Natural killer cell (primary cell): ENCODE results near the gene SMARCB1. TPM values are rescaled to one million over a fixed set of nuclear protein-coding genes. Genes with fewer than 3 reads are reported as not detected.

ENCODE experiments used
- ATAC-seq, 3 donors: fragments of 150-1000 bp in 2 of 3; fragments of 200-7000 bp in 1 of 3; cut with Tn5 transposase; 1 replicate in 1 of 3; 2 replicates in 2 of 3; pipeline ENCODE4 v1.10.0; 2021; ENCODE audit warnings: mild to moderate bottlenecking in 2 of 3, moderate library complexity in 2 of 3
- DNase-seq, 2 donors: peaks; one replicate each; pipeline versions ENCODE4 v3.0.0 to v3.0.0-alpha.2; 2013 to 2021; ENCODE audit warnings: mixed read lengths in 1 of 2
- H3K27ac ChIP-seq: one replicate; pipeline ENCODE4 v1.5.1; 2013; ENCODE audit warnings: mild to moderate bottlenecking, low read length
- H3K27me3 ChIP-seq: one replicate; pipeline ENCODE4 v1.6.1; 2013; ENCODE audit warnings: low read length; ENCODE audit not compliant: control insufficient read depth, insufficient read depth
- H3K36me3 ChIP-seq: one replicate; pipeline ENCODE4 v1.6.1; 2013; ENCODE audit warnings: low read length; ENCODE audit not compliant: control insufficient read depth, insufficient read depth
- H3K4me1 ChIP-seq: one replicate; pipeline ENCODE4 v1.6.1; 2013; ENCODE audit warnings: low read length; ENCODE audit not compliant: control insufficient read depth, insufficient read depth
- H3K4me3 ChIP-seq: one replicate; pipeline ENCODE4 v1.5.1; 2013; ENCODE audit warnings: low read length
- H3K9me3 ChIP-seq: one replicate; pipeline ENCODE4 v1.6.1; 2013; ENCODE audit warnings: low read length; ENCODE audit not compliant: control insufficient read depth, insufficient read depth
- H3K27ac Mint-ChIP-seq, 2 donors: one replicate each; pipeline ENCODE4 v1.8.0; 2022; ENCODE audit warnings: mild to moderate bottlenecking in 2 of 2, mixed read lengths in 2 of 2, moderate library complexity in 1 of 2
- H3K27me3 Mint-ChIP-seq, 2 donors: one replicate each; pipeline ENCODE4 v1.8.0; 2022; ENCODE audit warnings: low read depth in 2 of 2, mixed read lengths in 2 of 2
- H3K36me3 Mint-ChIP-seq: one replicate; pipeline ENCODE4 v1.8.0; 2022; ENCODE audit warnings: mixed read lengths
- H3K4me1 Mint-ChIP-seq, 2 donors: one replicate each; pipeline ENCODE4 v1.8.0; 2022; ENCODE audit warnings: mixed read lengths in 2 of 2
- H3K4me3 Mint-ChIP-seq: one replicate; pipeline ENCODE4 v1.8.0; 2022; ENCODE audit warnings: mild to moderate bottlenecking, moderate library complexity, mixed read lengths
- H3K9me3 Mint-ChIP-seq, 2 donors: one replicate each; pipeline ENCODE4 v1.8.0; 2022; ENCODE audit warnings: mixed read lengths in 2 of 2
- WGBS: methylation state at CpG from one replicate; pipeline ENCODE4 v1.1.7; 2013; ENCODE audit warnings: missing lambda C conversion rate; ENCODE audit not compliant: insufficient coverage; 5-methylcytosine and 5-hydroxymethylcytosine counted together
- intact Hi-C: fragments of 100-400 bp; cut with micrococcal nuclease; formaldehyde crosslinking; loops from one replicate; pipeline ENCODE4 v1.14.2; 2022
- total RNA-seq, 4 donors: library from RNA; stranded (reverse); fragments of 120-200 nt in 1 of 4; gene quantifications; one replicate each; pipeline versions ENCODE4 v1.2.3 to v1.2.4, GENCODE V29; 2013 to 2022
- TF ChIP-seq, protein P1 (sequence below): fragments of 200-600 bp; IDR thresholded peaks from one replicate; pipeline ENCODE4 v1.8.0; 2022; ENCODE audit warnings: antibody characterized with exemption

SMARCB1 gene
- total RNA-seq, 3 donors from 2014 or later (not counting 1 experiment from before 2014, with no cell fraction given): 56.3 to 76.9 (median 69.8) TPM

GRCh38 chr22:23790819-23791737 is 4.3 kb downstream of the SMARCB1 start:
- Mint-ChIP-seq H3K27me3 (no peaks in the 10 kb centered on the region), H3K27ac (no peak overlapping the region), H3K4me1 (peaks cover 37 to 38% of the 10 kb centered on the region in 2 donors), H3K9me3 (no peaks in the 10 kb centered on the region), H3K4me3 (no peak overlapping the region), H3K36me3 (peaks cover 6% of the 10 kb centered on the region)
- H3K36me3 ChIP-seq: peaks cover 32% of the 10 kb centered on the region
- H3K9me3 ChIP-seq: no peaks in the 10 kb centered on the region
- TF ChIP-seq, protein P1, sequence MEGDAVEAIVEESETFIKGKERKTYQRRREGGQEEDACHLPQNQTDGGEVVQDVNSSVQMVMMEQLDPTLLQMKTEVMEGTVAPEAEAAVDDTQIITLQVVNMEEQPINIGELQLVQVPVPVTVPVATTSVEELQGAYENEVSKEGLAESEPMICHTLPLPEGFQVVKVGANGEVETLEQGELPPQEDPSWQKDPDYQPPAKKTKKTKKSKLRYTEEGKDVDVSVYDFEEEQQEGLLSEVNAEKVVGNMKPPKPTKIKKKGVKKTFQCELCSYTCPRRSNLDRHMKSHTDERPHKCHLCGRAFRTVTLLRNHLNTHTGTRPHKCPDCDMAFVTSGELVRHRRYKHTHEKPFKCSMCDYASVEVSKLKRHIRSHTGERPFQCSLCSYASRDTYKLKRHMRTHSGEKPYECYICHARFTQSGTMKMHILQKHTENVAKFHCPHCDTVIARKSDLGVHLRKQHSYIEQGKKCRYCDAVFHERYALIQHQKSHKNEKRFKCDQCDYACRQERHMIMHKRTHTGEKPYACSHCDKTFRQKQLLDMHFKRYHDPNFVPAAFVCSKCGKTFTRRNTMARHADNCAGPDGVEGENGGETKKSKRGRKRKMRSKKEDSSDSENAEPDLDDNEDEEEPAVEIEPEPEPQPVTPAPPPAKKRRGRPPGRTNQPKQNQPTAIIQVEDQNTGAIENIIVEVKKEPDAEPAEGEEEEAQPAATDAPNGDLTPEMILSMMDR: no peak
- H3K27me3 ChIP-seq: no peaks in the 10 kb centered on the region
- intact Hi-C loops: no loop called here
- no peak overlapping the region for H3K27ac ChIP-seq
- 89% methylated on average over 10 of the region's 11 CpGs for WGBS
- ATAC-seq (no peak), DNase-seq (no peak)
- peaks cover 18% of the 10 kb centered on the region for H3K4me1 ChIP-seq
- no peak overlapping the region for H3K4me3 ChIP-seq

DNA sequence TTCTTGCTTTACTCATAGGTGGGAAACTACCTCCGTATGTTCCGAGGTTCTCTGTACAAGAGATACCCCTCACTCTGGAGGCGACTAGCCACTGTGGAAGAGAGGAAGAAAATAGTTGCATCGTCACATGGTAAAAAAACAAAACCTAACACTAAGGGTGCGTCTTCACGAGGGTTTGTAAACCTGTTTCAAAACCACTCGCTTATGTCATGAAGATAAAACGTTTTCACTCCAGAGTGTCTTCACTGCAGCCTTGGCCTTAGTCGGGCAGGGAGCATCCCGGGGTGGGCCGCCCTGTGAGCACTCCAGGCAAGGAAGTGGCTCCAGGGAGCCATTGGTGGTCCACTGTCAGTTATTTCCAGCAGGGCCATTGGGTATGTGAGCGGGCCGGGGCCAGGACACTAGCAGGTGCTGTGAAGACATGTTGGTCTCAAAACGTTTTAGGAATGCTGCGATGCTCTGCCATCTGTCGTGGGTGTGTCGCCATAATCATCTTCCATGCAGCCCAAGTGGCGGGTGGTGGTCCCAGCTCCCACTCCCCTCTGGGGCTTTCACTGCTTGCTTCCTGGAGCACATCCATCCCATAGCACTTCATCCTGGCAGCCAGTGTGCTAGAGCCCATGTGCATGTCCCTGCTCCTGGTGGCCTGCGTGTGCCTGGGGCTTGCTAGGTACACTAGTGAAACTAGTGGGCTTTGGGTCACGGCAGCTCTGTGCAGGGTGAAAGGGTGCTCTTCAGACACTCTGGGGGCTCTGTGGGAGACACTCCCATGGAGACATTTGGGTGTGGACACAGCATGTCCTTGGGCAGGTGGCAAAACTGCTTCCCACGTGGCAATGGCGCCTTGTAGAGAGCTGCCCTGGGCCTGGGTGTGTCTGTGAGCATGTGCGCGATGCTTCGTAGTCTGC is 5.2 kb downstream of the SMARCB1 start:
- DNase-seq (no peak), ATAC-seq (no peak)
- Histone ChIP-seq H3K4me1 (peaks cover 11% of the 10 kb centered on the region), H3K27ac (no peak overlapping the region), H3K9me3 (no peaks in the 10 kb centered on the region), H3K36me3 (peaks cover 33% of the 10 kb centered on the region), H3K27me3 (no peaks in the 10 kb centered on the region), H3K4me3 (no peak overlapping the region)
- WGBS: 84% methylated on average over 21 of the region's 25 CpGs
- Mint-ChIP-seq H3K27ac (peak overlapping the region in 1 of 2 donors; percentile 40), H3K27me3 (no peaks in the 10 kb centered on the region), H3K9me3 (no peaks in the 10 kb centered on the region), H3K4me1 (peaks cover 38% of the 10 kb centered on the region in 2 donors), H3K4me3 (no peak overlapping the region), H3K36me3 (peaks cover 6% of the 10 kb centered on the region)
- intact Hi-C loops: no loop called here
- TF ChIP-seq, protein P1: no peak

DNA sequence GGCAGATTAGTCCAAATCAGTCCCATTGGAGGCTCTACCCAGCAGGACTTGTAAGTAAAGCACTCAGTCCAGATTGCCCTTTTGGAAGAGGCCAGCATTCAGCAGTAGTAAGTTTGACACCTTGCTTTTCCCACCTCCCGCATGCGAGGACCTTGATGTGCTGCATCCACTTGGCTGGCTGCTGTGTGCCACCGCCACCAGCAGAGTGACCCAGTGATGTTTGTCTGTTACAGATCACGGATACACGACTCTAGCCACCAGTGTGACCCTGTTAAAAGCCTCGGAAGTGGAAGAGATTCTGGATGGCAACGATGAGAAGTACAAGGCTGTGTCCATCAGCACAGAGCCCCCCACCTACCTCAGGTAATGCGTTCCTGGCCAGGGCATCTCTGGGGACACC is 6.6 kb downstream of the SMARCB1 start:
- DNase-seq: no peak
- Histone ChIP-seq H3K36me3 (peaks cover 39% of the 10 kb centered on the region), H3K27me3 (no peaks in the 10 kb centered on the region), H3K9me3 (no peaks in the 10 kb centered on the region), H3K4me1 (peaks cover 1% of the 10 kb centered on the region), H3K27ac (no peak overlapping the region), H3K4me3 (no peak overlapping the region)
- Mint-ChIP-seq H3K9me3 (no peaks in the 10 kb centered on the region), H3K36me3 (peaks cover 6% of the 10 kb centered on the region), H3K27me3 (no peaks in the 10 kb centered on the region), H3K4me3 (no peak overlapping the region), H3K4me1 (peaks cover 27 to 28% of the 10 kb centered on the region in 2 donors), H3K27ac (peak overlapping the region; percentile 31 to 40)
- ATAC-seq: no peak
- intact Hi-C loops: no loop called here
- TF ChIP-seq, protein P1: no peak
- 97% methylated on average over 7 of the region's 8 CpGs for WGBS
